Mucosa of descending colon (tissue), 3 donors: Measurements from ENCODE around the gene SLC38A3. TPM values are rescaled to one million over a fixed set of nuclear protein-coding genes. Genes with fewer than 3 reads are reported as not detected.

Experiments used
- ATAC-seq: fragments of 200-7000 bp; cut with Tn5 transposase; one replicate; pipeline ENCODE4 v1.9.1; 2020; ENCODE audit warnings: mild to moderate bottlenecking, moderate library complexity
- DNase-seq, 3 donors: peaks; one replicate each; pipeline ENCODE4 v3.0.0-alpha.2; 2020
- H3K36me3 ChIP-seq: fragments of 200-600 bp; one replicate; pipeline ENCODE4 v1.8.0; 2021; ENCODE audit warnings: low read depth, mild to moderate bottlenecking
- H3K4me1 ChIP-seq: fragments of 200-600 bp; one replicate; pipeline ENCODE4 v1.8.0; 2021; ENCODE audit warnings: low read depth, mild to moderate bottlenecking
- H3K4me3 ChIP-seq: fragments of 200-600 bp; one replicate; pipeline ENCODE4 v1.8.0; 2021; ENCODE audit warnings: mild to moderate bottlenecking
- H3K9me3 ChIP-seq: fragments of 200-600 bp; one replicate; pipeline ENCODE4 v1.8.0; 2021; ENCODE audit warnings: mild to moderate bottlenecking
- intact Hi-C, 2 donors: fragments of 100-400 bp; cut with DNase I in 1 of 2; cut with micrococcal nuclease in 1 of 2; formaldehyde crosslinking; loops; one replicate each; pipeline versions ENCODE4 v1.11.0 to v1.11.1; 2022; cut with DNase I, micrococcal nuclease
- long read RNA-seq, 2 donors: library from polyadenylated mRNA; unstranded; transcript quantifications; one replicate each; pipeline ENCODE4 v2.0.0, GENCODE V29; 2019 to 2021
- total RNA-seq, 3 donors: library from RNA; stranded (reverse); fragmentation: NEBNext Ultra II Directional in 2 of 3; extraction: Animal tissue kit (Norgen Biotek cat#: 25700) in 2 of 3; gene quantifications; one replicate each; pipeline versions ENCODE4 v1.2.1 to v1.2.4, GENCODE V29; 2021 to 2023
- TF ChIP-seq, protein P1 (sequence below): fragments of 200-600 bp; IDR thresholded peaks from one replicate; pipeline ENCODE4 v1.8.0; 2022; ENCODE audit warnings: antibody characterized with exemption, mild to moderate bottlenecking
- donor health status: DM: no; HTN: no; CAD: no; lungs with moderate emphysema.
- donor health status: DM: no; HTN: no; CAD: no.
- donor health status: DM: no; HTN: yes; CAD: no.

Gene SLC38A3
- under 1 TPM in 2 of 3 donors, not detected in 1; 0.29 to 0.32 TPM for total RNA-seq
- long read RNA-seq, donor 1 = 0 reads
- long read RNA-seq, donor 2 = 0 reads

GRCh38 chr3:50204804-50205412, at the start of gene SLC38A3:
TSS of gene SLC38A3 (plus strand) at chr3:50205271. CDS start at chr3:50214200, 8,929 bp downstream.
- DNase-seq (no peak), ATAC-seq (peak; percentile 41)
- intact Hi-C loops = no loop called here
- Histone ChIP-seq H3K4me1 (peaks cover 11% of the 10 kb centered on the region), H3K4me3 (no peak within 1 kb of the TSS), H3K36me3 (no peaks in the 10 kb centered on the region), H3K9me3 (no peaks in the 10 kb centered on the region)
- TF ChIP-seq, protein P1, sequence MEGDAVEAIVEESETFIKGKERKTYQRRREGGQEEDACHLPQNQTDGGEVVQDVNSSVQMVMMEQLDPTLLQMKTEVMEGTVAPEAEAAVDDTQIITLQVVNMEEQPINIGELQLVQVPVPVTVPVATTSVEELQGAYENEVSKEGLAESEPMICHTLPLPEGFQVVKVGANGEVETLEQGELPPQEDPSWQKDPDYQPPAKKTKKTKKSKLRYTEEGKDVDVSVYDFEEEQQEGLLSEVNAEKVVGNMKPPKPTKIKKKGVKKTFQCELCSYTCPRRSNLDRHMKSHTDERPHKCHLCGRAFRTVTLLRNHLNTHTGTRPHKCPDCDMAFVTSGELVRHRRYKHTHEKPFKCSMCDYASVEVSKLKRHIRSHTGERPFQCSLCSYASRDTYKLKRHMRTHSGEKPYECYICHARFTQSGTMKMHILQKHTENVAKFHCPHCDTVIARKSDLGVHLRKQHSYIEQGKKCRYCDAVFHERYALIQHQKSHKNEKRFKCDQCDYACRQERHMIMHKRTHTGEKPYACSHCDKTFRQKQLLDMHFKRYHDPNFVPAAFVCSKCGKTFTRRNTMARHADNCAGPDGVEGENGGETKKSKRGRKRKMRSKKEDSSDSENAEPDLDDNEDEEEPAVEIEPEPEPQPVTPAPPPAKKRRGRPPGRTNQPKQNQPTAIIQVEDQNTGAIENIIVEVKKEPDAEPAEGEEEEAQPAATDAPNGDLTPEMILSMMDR = no peak

GRCh38 chr3:50155491-50155878, 49.6 kb upstream of the SLC38A3 start:
- Histone ChIP-seq H3K36me3 (no peaks in the 10 kb centered on the region), H3K4me1 (peaks cover 16% of the 10 kb centered on the region), H3K4me3 (peak overlapping the region; percentile 34), H3K9me3 (no peaks in the 10 kb centered on the region)
- TF ChIP-seq, protein P1 = no peak
- intact Hi-C loops = no loop called here
- DNase-seq (no peak), ATAC-seq (no peak)

DNA sequence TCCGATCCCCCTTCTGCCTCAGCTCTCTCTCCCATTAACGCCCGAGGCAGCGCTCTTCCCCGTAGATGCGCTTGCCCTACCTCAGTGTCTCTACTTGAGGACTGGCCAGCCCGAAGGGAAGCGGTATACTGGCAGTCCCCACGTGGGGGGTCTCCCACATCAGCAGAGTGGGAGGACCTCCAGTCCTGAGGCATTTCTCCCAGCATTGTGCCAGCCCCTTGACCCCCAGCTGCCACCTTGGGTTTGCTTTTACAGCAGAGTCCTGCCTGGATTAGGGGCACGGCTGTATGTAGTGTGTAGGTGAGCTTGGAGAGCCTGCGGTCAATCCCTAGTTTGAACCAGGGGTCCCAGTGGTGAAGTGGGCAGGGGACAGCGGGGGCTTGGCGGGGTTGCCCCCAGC, 49.2 kb upstream of the SLC38A3 start:
- DNase-seq (no peak), ATAC-seq (peak; percentile 6)
- intact Hi-C loops = no loop called here
- peak overlapping the region; percentile 34 for H3K4me3 ChIP-seq
- H3K4me1 ChIP-seq = peaks cover 16% of the 10 kb centered on the region
- TF ChIP-seq, protein P1 = no peak
- H3K36me3 ChIP-seq = no peaks in the 10 kb centered on the region
- no peaks in the 10 kb centered on the region for H3K9me3 ChIP-seq

GRCh38 chr3:50156549-50157493, 48.2 kb upstream of the SLC38A3 start:
- no peaks in the 10 kb centered on the region for H3K9me3 ChIP-seq
- H3K4me3 ChIP-seq = no peak overlapping the region
- H3K4me1 ChIP-seq = peaks cover 16% of the 10 kb centered on the region
- peak; percentile 38 for ATAC-seq
- H3K36me3 ChIP-seq = no peaks in the 10 kb centered on the region
- intact Hi-C loops = no loop called here
- TF ChIP-seq, protein P1 = no peak
- DNase-seq = peak in 2 of 3 donors; percentile 61 to 63

GRCh38 chr3:50157827-50158529, 47.1 kb upstream of the SLC38A3 start:
- Histone ChIP-seq H3K4me1 (peaks cover 24% of the 10 kb centered on the region), H3K9me3 (no peaks in the 10 kb centered on the region), H3K36me3 (no peaks in the 10 kb centered on the region), H3K4me3 (no peak overlapping the region)
- ATAC-seq (no peak), DNase-seq (no peak)
- TF ChIP-seq, protein P1 = no peak
- intact Hi-C loops = no loop called here
